NT2/D1 (cell line): ENCODE results near the gene CD63.

Source experiments
- SUZ12 ChIP-seq: IDR thresholded peaks from 2 replicates; pipeline ENCODE4 v1.6.1; 2011; ENCODE audit not compliant: insufficient read length, insufficient read depth; ENCODE audit errors: extremely low read depth
- YY1 ChIP-seq: IDR thresholded peaks from 2 replicates; pipeline ENCODE4 v1.6.1; 2011; ENCODE audit not compliant: insufficient read length, insufficient read depth
- ZNF274 ChIP-seq: IDR thresholded peaks from 2 replicates; pipeline ENCODE4 v1.6.1; 2011; ENCODE audit warnings: mild to moderate bottlenecking, low read depth, low read length

GRCh38 chr12:55727643-55728185 lies 1.1 kb downstream of the CD63 start:
- TF ChIP-seq SUZ12 (no peak), YY1 (no peak), ZNF274 (no peak)
